ENCODE measurements around the gene DDX31.

The DDX31 gene

GRCh38 chr9:132596200-132596599 is 73.6 kb downstream of the DDX31 start:
- Histone ChIP-seq H3K4me2 (ENCODE audit: low read length) (no peak overlapping the region), H4K20me1 (ENCODE audit: control insufficient read depth, insufficient read depth, low read depth, low read length) (0 out of 2 replicates have a peak, but pooled peaks cover 6% of the 10 kb centered on the region), H3K27me3 (ENCODE audit: control insufficient read depth, low read length) (no peaks in the 10 kb centered on the region), H3K9me2 (replicated peaks; ENCODE audit: control insufficient read depth, low read length) (no peaks in the 10 kb centered on the region), H3F3A (ENCODE audit: control insufficient read depth, insufficient read depth) (no peaks in the 10 kb centered on the region), H3K4me1 (ENCODE audit: control insufficient read depth, low read length) (no peaks in the 10 kb centered on the region), H3K9me3 (ENCODE audit: control insufficient read depth, insufficient read depth, low read length) (no peaks in the 10 kb centered on the region), H3K79me2 (ENCODE audit: control insufficient read depth, low read length) (no peaks in the 10 kb centered on the region), H3K27ac (ENCODE audit: low read depth, low read length) (no peak overlapping the region), H3K4me3 (ENCODE audit: low read length) (no peak overlapping the region), H3K36me3 (ENCODE audit: control insufficient read depth, low read length) (peaks cover 41% of the 10 kb centered on the region)
- TF ChIP-seq, protein P1, sequence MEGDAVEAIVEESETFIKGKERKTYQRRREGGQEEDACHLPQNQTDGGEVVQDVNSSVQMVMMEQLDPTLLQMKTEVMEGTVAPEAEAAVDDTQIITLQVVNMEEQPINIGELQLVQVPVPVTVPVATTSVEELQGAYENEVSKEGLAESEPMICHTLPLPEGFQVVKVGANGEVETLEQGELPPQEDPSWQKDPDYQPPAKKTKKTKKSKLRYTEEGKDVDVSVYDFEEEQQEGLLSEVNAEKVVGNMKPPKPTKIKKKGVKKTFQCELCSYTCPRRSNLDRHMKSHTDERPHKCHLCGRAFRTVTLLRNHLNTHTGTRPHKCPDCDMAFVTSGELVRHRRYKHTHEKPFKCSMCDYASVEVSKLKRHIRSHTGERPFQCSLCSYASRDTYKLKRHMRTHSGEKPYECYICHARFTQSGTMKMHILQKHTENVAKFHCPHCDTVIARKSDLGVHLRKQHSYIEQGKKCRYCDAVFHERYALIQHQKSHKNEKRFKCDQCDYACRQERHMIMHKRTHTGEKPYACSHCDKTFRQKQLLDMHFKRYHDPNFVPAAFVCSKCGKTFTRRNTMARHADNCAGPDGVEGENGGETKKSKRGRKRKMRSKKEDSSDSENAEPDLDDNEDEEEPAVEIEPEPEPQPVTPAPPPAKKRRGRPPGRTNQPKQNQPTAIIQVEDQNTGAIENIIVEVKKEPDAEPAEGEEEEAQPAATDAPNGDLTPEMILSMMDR (IDR thresholded peaks at IDR 0.05; ENCODE audit: low read depth, low read length, poor library complexity, severe bottlenecking), result no peak
- no peak for TF ChIP-seq EZH2phosphoT487 (IDR thresholded peaks at IDR 0.05; ENCODE audit: borderline replicate concordance, low read length)

DNA sequence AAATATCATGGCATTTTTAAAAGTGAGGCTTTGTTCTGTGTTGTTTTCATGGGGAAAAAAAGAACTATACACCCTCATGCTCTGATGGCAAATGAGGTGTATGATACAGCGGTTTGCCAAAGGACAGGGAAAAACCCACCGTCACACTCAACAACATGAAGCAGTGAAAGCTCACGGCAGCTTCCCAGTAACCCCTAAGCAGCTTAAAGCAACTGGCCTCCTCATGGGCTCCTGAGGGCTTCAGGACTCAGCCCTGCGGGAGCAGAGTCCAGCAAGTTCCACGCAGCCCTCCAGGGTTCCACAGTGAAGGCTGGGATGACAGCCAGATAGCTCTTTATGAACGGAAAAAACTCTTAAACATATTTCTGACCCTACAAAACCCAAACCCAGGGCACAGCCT is 74.5 kb downstream of the DDX31 start:
- Histone ChIP-seq H3K27ac (ENCODE audit: low read depth, low read length) (no peak overlapping the region), H3F3A (ENCODE audit: control insufficient read depth, insufficient read depth) (no peaks in the 10 kb centered on the region), H3K4me3 (ENCODE audit: low read length) (no peak overlapping the region), H3K4me2 (ENCODE audit: low read length) (no peak overlapping the region), H3K36me3 (ENCODE audit: control insufficient read depth, low read length) (peaks cover 33% of the 10 kb centered on the region), H3K4me1 (ENCODE audit: control insufficient read depth, low read length) (no peaks in the 10 kb centered on the region), H3K79me2 (ENCODE audit: control insufficient read depth, low read length) (no peaks in the 10 kb centered on the region), H4K20me1 (ENCODE audit: control insufficient read depth, insufficient read depth, low read depth, low read length) (0 out of 2 replicates have a peak, but pooled peaks cover 6% of the 10 kb centered on the region), H3K9me2 (replicated peaks; ENCODE audit: control insufficient read depth, low read length) (no peaks in the 10 kb centered on the region), H3K9me3 (ENCODE audit: control insufficient read depth, insufficient read depth, low read length) (no peaks in the 10 kb centered on the region), H3K27me3 (ENCODE audit: control insufficient read depth, low read length) (no peaks in the 10 kb centered on the region)
- TF ChIP-seq, protein P1 (IDR thresholded peaks at IDR 0.05; ENCODE audit: low read depth, low read length, poor library complexity, severe bottlenecking), result no peak
- no peak for TF ChIP-seq EZH2phosphoT487 (IDR thresholded peaks at IDR 0.05; ENCODE audit: borderline replicate concordance, low read length)

GRCh38 chr9:132594412-132594811 is 75.4 kb downstream of the DDX31 start:
- peaks cover 27% of the 10 kb centered on the region for H3K36me3 ChIP-seq (ENCODE audit: control insufficient read depth, low read length)
- no peak overlapping the region for H3K4me2 ChIP-seq (ENCODE audit: low read length)
- H3K9me2 ChIP-seq (replicated peaks; ENCODE audit: control insufficient read depth, low read length), result no peaks in the 10 kb centered on the region
- H4K20me1 ChIP-seq (ENCODE audit: control insufficient read depth, insufficient read depth, low read depth, low read length), result 0 out of 2 replicates have a peak, but pooled peaks cover 6% of the 10 kb centered on the region
- no peaks in the 10 kb centered on the region for H3F3A ChIP-seq (ENCODE audit: control insufficient read depth, insufficient read depth)
- H3K79me2 ChIP-seq (ENCODE audit: control insufficient read depth, low read length), result no peaks in the 10 kb centered on the region
- no peaks in the 10 kb centered on the region for H3K9me3 ChIP-seq (ENCODE audit: control insufficient read depth, insufficient read depth, low read length)
- no peak overlapping the region for H3K4me3 ChIP-seq (ENCODE audit: low read length)
- no peak overlapping the region for H3K27ac ChIP-seq (ENCODE audit: low read depth, low read length)
- no peaks in the 10 kb centered on the region for H3K4me1 ChIP-seq (ENCODE audit: control insufficient read depth, low read length)
- TF ChIP-seq, protein P1 (IDR thresholded peaks at IDR 0.05; ENCODE audit: low read depth, low read length, poor library complexity, severe bottlenecking), result no peak
- TF ChIP-seq EZH2phosphoT487 (IDR thresholded peaks at IDR 0.05; ENCODE audit: borderline replicate concordance, low read length), result no peak
- H3K27me3 ChIP-seq (ENCODE audit: control insufficient read depth, low read length), result no peaks in the 10 kb centered on the region

Measured in DOHH2 (cell line).